ENCODE measurements around the gene FADS1. TPM values are rescaled to one million over a fixed set of nuclear protein-coding genes. Genes with fewer than 3 reads are reported as not detected.

FADS1 gene
- total RNA-seq, 1 donor from 2014 or later, result 248 TPM

DNA sequence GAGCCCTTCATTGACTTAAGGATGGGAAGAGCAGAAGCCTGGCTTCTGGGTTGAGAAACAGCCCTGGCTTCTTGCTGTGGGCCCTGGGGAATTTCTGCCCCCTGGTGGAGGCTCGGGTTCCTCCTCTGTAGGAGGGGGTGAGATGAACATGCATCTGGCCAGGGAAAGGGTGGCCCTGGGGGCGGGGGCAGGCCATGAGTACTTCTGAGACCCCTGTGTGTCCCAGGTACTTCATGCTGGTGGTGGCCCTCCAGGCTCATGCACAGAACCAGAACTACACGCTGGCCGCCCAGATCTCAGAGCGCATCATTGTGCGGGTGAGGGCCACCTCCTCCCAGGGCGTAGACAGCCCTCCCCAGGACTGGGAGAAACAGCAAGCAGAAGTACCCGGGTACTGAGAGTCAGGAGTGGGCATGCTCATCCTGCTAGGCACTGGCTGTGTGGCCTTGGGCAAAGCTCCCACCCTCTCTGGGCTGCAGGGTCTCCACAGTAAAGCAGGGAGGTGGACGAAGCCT lies 40.2 kb downstream of the FADS1 start:
- TF ChIP-seq, protein P1, sequence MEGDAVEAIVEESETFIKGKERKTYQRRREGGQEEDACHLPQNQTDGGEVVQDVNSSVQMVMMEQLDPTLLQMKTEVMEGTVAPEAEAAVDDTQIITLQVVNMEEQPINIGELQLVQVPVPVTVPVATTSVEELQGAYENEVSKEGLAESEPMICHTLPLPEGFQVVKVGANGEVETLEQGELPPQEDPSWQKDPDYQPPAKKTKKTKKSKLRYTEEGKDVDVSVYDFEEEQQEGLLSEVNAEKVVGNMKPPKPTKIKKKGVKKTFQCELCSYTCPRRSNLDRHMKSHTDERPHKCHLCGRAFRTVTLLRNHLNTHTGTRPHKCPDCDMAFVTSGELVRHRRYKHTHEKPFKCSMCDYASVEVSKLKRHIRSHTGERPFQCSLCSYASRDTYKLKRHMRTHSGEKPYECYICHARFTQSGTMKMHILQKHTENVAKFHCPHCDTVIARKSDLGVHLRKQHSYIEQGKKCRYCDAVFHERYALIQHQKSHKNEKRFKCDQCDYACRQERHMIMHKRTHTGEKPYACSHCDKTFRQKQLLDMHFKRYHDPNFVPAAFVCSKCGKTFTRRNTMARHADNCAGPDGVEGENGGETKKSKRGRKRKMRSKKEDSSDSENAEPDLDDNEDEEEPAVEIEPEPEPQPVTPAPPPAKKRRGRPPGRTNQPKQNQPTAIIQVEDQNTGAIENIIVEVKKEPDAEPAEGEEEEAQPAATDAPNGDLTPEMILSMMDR (conservative IDR thresholded peaks at IDR 0.05), result peak; percentile 73
- Mint-ChIP-seq H3K4me3 (no peak overlapping the region), H3K27ac (ENCODE audit: unreplicated experiment) (no peak overlapping the region), H3K27me3 (ENCODE audit: low read depth) (no peaks in the 10 kb centered on the region), H3K9me3 (no peaks in the 10 kb centered on the region), H3K36me3 (ENCODE audit: low read depth) (no peaks in the 10 kb centered on the region), H3K4me1 (peaks cover 4% of the 10 kb centered on the region)
- peak; percentile 62 for DNase-seq (ENCODE audit: low read depth, low spot score)

DNA sequence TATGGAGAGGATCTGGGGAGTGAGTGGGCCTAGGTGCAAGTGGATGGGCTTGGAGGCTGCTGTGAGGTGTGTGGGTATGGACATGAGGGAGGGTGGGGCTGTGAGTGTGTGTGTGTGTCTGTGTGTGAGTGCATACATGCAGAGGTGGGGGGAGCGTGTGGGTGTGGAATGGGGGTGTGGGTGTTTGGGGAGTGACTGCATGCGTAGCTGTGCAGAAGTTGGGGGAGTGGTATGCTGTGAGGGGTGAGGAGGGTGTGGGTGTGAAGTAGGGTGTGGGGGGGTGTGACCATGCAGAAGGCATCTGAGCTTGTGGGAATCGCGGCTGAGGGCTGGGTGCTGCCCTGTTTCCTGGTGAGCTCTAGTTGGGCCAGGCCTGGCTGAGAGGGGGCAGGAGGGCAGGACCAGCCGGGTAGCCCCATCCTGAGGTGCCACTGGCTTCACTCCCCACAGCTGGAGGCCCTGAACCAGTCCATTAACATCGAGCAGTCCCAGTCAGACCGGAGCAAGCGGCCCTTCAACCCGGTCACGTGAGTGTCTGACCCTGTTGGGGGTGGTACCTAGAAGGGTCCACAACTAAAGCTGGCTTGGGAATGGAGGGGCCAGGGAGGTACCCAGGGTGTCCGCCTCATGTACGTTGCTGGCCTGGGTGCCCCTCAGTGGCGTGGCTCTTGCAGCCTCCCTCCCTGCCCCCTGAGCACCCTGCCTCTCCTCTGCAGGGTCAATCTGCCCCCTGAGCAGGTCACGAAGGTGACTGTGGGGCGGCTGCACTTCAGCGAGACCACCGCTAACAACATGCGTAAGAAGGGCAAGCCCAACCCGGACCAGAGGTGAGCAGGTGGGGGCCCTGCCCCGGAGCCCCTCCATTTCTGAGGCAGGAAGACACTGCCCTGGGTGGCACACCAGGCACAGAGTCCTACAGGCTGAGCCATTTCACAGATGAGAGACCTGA lies 40.9 kb downstream of the FADS1 start:
- TF ChIP-seq, protein P1 (conservative IDR thresholded peaks at IDR 0.05), result no peak
- Mint-ChIP-seq H3K27me3 (ENCODE audit: low read depth) (no peaks in the 10 kb centered on the region), H3K9me3 (no peaks in the 10 kb centered on the region), H3K4me1 (peaks cover 7% of the 10 kb centered on the region), H3K4me3 (no peak overlapping the region), H3K36me3 (ENCODE audit: low read depth) (no peaks in the 10 kb centered on the region), H3K27ac (ENCODE audit: unreplicated experiment) (peak overlapping the region; percentile 50)
- no peak for DNase-seq (ENCODE audit: low read depth, low spot score)

DNA sequence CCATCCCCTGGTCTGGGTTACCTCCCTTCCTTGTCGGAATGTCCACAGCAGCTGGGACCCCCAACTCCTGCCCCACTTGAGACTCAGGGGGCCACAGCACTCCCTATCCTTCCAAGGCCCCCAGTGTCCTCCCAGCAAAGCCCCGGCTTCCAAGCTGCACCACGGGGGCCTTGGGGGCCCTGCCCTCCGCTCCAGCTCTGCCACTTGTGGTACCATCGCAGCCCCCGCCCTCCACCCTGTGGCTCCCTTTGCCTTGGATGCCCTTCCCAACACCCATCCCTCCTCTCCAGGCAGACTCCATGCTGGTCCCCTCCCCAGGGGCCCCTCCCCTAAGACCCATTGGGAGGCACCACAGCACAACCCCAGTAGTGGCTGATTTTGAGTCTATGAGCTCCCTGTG lies 41.7 kb downstream of the FADS1 start:
- Mint-ChIP-seq H3K27ac (ENCODE audit: unreplicated experiment) (peak overlapping the region; percentile 50), H3K36me3 (ENCODE audit: low read depth) (no peaks in the 10 kb centered on the region), H3K4me1 (peaks cover 8% of the 10 kb centered on the region), H3K27me3 (ENCODE audit: low read depth) (no peaks in the 10 kb centered on the region), H3K9me3 (no peaks in the 10 kb centered on the region), H3K4me3 (no peak overlapping the region)
- no peak for DNase-seq (ENCODE audit: low read depth, low spot score)
- TF ChIP-seq, protein P1 (conservative IDR thresholded peaks at IDR 0.05), result no peak

DNA sequence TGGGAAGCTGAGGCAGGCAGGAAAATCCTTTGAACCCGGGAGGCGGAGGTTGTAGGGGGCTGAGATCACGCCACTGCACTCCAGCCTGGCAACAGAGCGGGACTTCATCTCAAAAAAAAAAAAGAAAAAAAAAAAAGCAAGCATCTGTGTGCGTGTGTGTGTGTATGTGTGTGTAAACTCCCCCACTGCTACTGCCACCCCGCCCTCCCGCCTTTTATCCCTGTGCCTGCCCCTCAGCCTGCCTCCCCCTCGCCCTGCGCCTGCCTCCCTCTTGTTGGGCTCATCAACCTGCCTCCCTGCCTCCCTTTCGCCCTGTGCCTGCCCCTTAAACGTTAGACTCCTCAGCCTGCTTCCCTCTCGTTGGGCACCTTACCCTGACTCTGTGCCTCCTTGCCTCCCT lies 42.4 kb downstream of the FADS1 start:
- Mint-ChIP-seq H3K4me3 (no peak overlapping the region), H3K4me1 (peaks cover 8% of the 10 kb centered on the region), H3K9me3 (no peaks in the 10 kb centered on the region), H3K27me3 (ENCODE audit: low read depth) (no peaks in the 10 kb centered on the region), H3K36me3 (ENCODE audit: low read depth) (no peaks in the 10 kb centered on the region), H3K27ac (ENCODE audit: unreplicated experiment) (no peak overlapping the region)
- TF ChIP-seq, protein P1 (conservative IDR thresholded peaks at IDR 0.05), result no peak
- no peak for DNase-seq (ENCODE audit: low read depth, low spot score)

DNA sequence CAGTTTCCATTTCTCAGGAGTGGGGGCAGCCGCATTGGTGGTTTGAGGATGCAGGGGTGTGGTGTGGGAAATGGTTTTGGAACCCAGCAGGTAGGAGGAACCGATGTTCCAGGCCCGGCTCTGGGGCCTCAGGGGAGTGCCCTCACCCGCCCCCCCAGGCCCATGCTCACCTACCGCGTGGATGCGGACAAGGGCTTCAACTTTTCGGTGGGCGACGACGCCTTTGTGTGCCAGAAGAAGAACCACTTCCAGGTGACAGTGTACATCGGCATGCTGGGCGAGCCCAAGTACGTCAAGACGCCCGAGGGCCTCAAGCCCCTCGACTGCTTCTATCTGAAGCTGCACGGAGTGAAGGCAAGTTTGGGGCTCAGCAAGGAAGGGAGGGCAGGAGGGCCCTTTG lies 43.0 kb downstream of the FADS1 start:
- TF ChIP-seq, protein P1 (conservative IDR thresholded peaks at IDR 0.05), result no peak

More for the DNA sequence above, 43.0 kb downstream of the FADS1 start:
- Mint-ChIP-seq H3K9me3 (no peaks in the 10 kb centered on the region), H3K36me3 (ENCODE audit: low read depth) (no peaks in the 10 kb centered on the region), H3K27ac (ENCODE audit: unreplicated experiment) (no peak overlapping the region), H3K27me3 (ENCODE audit: low read depth) (no peaks in the 10 kb centered on the region), H3K4me1 (peaks cover 8% of the 10 kb centered on the region), H3K4me3 (no peak overlapping the region)
- no peak for DNase-seq (ENCODE audit: low read depth, low spot score)

All from neural crest cell (in vitro differentiated cells).